ENCODE measurements around the gene TMEM243. TPM values are rescaled to one million over a fixed set of nuclear protein-coding genes. Genes with fewer than 3 reads are reported as not detected.

Gene TMEM243, protein sequence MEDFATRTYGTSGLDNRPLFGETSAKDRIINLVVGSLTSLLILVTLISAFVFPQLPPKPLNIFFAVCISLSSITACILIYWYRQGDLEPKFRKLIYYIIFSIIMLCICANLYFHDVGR
- 38.1 and 47.7 TPM in 2 replicates for total RNA-seq
- 49.4 and 53.0 TPM in 2 replicates for polyA plus RNA-seq

DNA sequence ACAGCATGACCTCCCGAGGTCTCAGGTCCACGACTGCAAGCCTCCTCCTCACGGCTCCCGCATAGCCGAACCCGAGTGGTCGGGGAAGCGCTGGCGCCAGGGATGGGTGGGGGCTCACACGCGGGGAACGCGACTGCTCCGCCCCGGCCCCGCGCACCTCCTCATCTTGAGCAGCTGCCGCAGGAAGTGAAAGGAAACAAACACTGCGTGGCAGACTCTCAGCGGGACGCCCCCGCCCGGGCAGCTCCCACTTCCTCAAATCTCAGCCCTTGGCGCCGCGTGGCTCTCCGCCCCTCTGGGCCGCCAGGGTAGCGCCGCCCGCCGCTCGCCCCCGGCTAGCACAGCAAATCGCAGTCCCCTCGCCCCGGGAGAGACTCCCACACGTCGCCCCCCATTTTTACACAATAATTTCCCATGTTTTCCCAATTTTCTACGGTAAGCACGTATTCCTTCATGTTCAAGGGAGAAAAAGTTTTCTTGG, at the start of gene TMEM243:
TMEM243 (minus strand) TSS at position 188 of the 481 bp plus-strand sequence. CDS start 229 bp downstream, outside the sequence.
- Histone ChIP-seq H3K27me3 (peaks cover 23% of the 10 kb centered on the region), H3K27ac (peak within 1 kb of the TSS; percentile 84), H3K36me3 (replicated peaks; ENCODE audit: insufficient read depth, low read depth) (no peaks in the 10 kb centered on the region), H4K20me1 (ENCODE audit: insufficient read depth, poor library complexity, severe bottlenecking) (no peaks in the 10 kb centered on the region), H2AFZ (peak within 1 kb of the TSS; percentile 99), H3K9me3 (ENCODE audit: low read depth) (no peaks in the 10 kb centered on the region), H3K4me1 (ENCODE audit: insufficient read depth) (peaks cover 16% of the 10 kb centered on the region), H3K79me2 (peaks cover 39% of the 10 kb centered on the region), H3K4me2 (peak within 1 kb of the TSS; percentile 81), H3K4me3 (peak within 1 kb of the TSS; percentile 98), H3K9me2 (replicated peaks; ENCODE audit: insufficient read depth) (no peaks in the 10 kb centered on the region)
- TF ChIP-seq, protein P1, sequence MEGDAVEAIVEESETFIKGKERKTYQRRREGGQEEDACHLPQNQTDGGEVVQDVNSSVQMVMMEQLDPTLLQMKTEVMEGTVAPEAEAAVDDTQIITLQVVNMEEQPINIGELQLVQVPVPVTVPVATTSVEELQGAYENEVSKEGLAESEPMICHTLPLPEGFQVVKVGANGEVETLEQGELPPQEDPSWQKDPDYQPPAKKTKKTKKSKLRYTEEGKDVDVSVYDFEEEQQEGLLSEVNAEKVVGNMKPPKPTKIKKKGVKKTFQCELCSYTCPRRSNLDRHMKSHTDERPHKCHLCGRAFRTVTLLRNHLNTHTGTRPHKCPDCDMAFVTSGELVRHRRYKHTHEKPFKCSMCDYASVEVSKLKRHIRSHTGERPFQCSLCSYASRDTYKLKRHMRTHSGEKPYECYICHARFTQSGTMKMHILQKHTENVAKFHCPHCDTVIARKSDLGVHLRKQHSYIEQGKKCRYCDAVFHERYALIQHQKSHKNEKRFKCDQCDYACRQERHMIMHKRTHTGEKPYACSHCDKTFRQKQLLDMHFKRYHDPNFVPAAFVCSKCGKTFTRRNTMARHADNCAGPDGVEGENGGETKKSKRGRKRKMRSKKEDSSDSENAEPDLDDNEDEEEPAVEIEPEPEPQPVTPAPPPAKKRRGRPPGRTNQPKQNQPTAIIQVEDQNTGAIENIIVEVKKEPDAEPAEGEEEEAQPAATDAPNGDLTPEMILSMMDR (IDR thresholded peaks at IDR 0.05; ENCODE audit: poor library complexity), result peak; percentile 16
- no peak for TF ChIP-seq EZH2phosphoT487 (IDR thresholded peaks at IDR 0.05; ENCODE audit: low read depth, severe bottlenecking, unreplicated experiment)
- peak; percentile 83 for DNase-seq (ENCODE audit: low spot score)
- WGBS (ENCODE audit: low lambda C conversion rate, missing lambda C conversion rate), result 1% methylated on average over 33 of the region's 41 CpGs

DNA sequence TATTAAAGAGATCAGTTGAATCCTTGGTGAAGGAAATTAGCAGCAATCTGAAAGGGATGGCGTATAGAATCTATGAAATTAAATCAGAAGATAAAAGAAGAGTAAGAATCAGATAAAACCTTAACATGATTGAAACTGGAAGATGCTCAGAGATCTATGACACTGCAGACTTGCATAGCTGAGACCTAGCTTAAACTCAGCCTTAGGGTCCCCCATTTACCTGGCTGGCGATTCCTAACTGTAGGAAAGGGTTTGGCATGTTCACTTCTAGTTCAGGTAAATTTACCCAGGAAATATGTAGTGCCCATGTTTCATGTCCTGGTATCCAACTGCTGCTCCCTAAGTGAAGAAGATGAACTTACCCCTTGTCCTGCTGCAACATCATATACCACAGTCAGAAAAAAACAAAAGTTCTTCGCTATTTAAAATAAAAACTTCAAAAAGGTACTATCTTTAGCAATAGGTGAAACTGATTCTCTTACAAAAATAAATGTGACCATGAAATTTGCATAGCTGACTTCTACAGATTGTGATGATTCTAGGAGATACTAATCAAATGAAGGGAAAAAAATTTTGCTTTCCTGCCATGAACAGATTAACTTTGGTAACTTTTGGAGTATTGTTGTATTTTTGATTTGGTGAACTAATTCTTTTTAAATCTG, 47.8 kb upstream of the TMEM243 start:
- no peaks in the 10 kb centered on the region for H3K9me3 ChIP-seq (ENCODE audit: low read depth)
- no peak overlapping the region for H3K4me2 ChIP-seq
- no peak overlapping the region for H3K4me3 ChIP-seq
- H3K27me3 ChIP-seq, result no peaks in the 10 kb centered on the region
- TF ChIP-seq EZH2 (IDR thresholded peaks at IDR 0.05; ENCODE audit: borderline replicate concordance) (no peak), EZH2phosphoT487 (IDR thresholded peaks at IDR 0.05; ENCODE audit: low read depth, severe bottlenecking, unreplicated experiment) (no peak)
- TF ChIP-seq, protein P1 (IDR thresholded peaks at IDR 0.05; ENCODE audit: poor library complexity), result no peak
- H4K20me1 ChIP-seq (ENCODE audit: insufficient read depth, poor library complexity, severe bottlenecking), result no peaks in the 10 kb centered on the region
- H3K36me3 ChIP-seq (replicated peaks; ENCODE audit: insufficient read depth, low read depth), result no peaks in the 10 kb centered on the region
- no peaks in the 10 kb centered on the region for H3K4me1 ChIP-seq (ENCODE audit: insufficient read depth)
- no peak overlapping the region for H2AFZ ChIP-seq
- H3K9me2 ChIP-seq (replicated peaks; ENCODE audit: insufficient read depth), result no peaks in the 10 kb centered on the region
- WGBS (ENCODE audit: low lambda C conversion rate, missing lambda C conversion rate), result 78% methylated on average over 3 of the region's 3 CpGs
- no peaks in the 10 kb centered on the region for H3K79me2 ChIP-seq
- DNase-seq (ENCODE audit: low spot score), result no peak
- H3K27ac ChIP-seq, result no peak overlapping the region

DNA sequence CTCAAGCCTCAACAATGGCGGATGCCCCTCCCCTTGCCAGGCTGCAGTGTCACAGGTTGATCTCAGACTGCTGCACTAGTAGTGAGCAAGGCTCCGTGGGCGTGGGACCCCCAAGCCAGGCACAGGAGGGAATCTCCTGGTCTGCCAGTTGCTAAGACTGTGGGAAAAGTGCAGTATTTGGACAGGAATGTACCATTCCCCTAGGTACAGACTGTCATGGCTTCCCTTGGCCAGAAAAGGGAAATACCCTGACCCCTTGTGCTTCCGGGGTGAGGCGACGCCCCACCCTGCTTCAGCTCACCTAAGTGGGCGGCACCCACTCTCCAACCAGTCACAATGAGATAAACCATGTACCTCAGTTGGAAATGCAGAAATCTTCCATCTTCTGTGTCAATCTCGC, 44.0 kb upstream of the TMEM243 start:
- Histone ChIP-seq H3K36me3 (replicated peaks; ENCODE audit: insufficient read depth, low read depth) (no peaks in the 10 kb centered on the region), H3K4me2 (no peak overlapping the region), H3K27ac (no peak overlapping the region), H3K9me3 (ENCODE audit: low read depth) (no peaks in the 10 kb centered on the region), H3K4me1 (ENCODE audit: insufficient read depth) (no peaks in the 10 kb centered on the region), H3K79me2 (no peaks in the 10 kb centered on the region), H2AFZ (no peak overlapping the region), H3K27me3 (no peaks in the 10 kb centered on the region), H4K20me1 (ENCODE audit: insufficient read depth, poor library complexity, severe bottlenecking) (no peaks in the 10 kb centered on the region), H3K4me3 (no peak overlapping the region), H3K9me2 (replicated peaks; ENCODE audit: insufficient read depth) (no peaks in the 10 kb centered on the region)
- TF ChIP-seq EZH2phosphoT487 (IDR thresholded peaks at IDR 0.05; ENCODE audit: low read depth, severe bottlenecking, unreplicated experiment), result no peak
- no peak for TF ChIP-seq EZH2 (IDR thresholded peaks at IDR 0.05; ENCODE audit: borderline replicate concordance)
- TF ChIP-seq, protein P1 (IDR thresholded peaks at IDR 0.05; ENCODE audit: poor library complexity), result no peak
- DNase-seq (ENCODE audit: low spot score), result no peak
- WGBS (ENCODE audit: low lambda C conversion rate, missing lambda C conversion rate), result 89% methylated on average over 8 of the region's 8 CpGs
